Stimulated activated CD4-positive, alpha-beta T cell treated with anti-CD3 and anti-CD28 coated beads, Interleukin-15, amount 100 ng/mL, for 1 hour (primary cell): Measurements from ENCODE around the gene CPAMD8.

ENCODE experiments used
- DNase-seq, 2 donors: peaks; one replicate each; pipeline ENCODE4 v3.0.0-alpha.2; 2020; ENCODE audit warnings: low read depth in 1 of 2, low spot score in 1 of 2

CPAMD8 gene

DNA sequence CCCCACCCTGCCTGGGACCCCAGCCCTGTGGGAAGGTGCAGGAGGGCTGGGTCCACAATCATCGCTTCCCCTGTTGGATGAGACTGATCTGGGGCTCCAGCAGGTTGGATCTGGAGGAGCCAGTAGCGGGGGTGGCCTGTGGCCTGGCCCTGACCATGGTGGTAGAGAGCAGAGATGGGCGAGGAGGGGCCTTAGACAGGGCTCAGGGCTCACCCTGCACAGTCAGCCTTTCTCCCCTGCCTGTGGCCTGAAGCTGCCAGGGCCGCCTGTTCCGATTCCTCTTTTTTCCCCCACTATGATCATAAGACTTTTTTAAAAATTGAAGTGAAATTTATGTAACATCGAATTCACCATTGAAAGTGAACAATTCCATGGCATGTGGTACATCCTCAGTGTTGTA lies 179.2 kb downstream of the CPAMD8 start:
- no peak for DNase-seq

DNA sequence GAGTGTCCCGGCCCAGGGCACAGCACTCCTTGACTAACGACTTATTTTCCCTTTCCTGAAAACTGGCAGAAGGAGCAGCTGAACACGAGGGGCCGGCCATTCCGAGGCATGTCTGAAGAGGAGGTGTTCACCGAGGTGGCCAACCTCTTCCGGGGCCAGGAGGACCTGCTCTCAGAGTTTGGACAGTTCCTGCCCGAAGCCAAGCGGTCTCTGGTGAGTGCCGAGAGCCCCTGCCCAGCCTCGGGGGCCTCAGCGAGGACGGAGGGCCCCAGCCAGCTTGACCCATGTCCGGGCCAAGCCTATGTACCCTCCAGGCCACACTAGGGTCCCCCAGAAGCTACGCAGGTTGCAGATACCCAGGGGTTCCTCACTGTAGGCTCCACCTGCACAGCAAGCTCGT lies 179.7 kb downstream of the CPAMD8 start:
- no peak for DNase-seq
